GM12872 (cell line): ENCODE results near the gene UBE2H.

Experiments
- CTCF ChIP-seq: IDR thresholded peaks from 3 replicates; pipeline ENCODE4 v1.5.1; 2011; ENCODE audit warnings: low read depth, mild to moderate bottlenecking, low read length, moderate library complexity; ENCODE audit not compliant: insufficient read depth

Gene UBE2H

DNA sequence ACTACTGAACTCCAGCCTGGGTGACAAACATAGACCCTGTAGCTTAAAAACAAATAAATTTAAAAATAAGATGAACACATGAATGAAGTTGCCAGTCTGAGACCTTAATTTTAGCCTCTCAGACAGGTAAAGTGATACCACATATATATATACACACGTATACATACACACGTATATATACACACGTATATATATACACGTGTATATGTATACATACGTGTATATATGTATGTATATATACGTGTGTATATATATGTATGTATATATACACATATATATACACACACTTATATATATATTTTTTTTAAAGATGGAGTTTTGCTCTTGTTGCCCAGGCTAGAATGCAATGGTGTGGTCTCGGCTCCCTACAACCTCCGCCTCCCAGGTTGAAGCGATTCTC, 62.7 kb downstream of the UBE2H start:
- no peak for TF ChIP-seq CTCF

DNA sequence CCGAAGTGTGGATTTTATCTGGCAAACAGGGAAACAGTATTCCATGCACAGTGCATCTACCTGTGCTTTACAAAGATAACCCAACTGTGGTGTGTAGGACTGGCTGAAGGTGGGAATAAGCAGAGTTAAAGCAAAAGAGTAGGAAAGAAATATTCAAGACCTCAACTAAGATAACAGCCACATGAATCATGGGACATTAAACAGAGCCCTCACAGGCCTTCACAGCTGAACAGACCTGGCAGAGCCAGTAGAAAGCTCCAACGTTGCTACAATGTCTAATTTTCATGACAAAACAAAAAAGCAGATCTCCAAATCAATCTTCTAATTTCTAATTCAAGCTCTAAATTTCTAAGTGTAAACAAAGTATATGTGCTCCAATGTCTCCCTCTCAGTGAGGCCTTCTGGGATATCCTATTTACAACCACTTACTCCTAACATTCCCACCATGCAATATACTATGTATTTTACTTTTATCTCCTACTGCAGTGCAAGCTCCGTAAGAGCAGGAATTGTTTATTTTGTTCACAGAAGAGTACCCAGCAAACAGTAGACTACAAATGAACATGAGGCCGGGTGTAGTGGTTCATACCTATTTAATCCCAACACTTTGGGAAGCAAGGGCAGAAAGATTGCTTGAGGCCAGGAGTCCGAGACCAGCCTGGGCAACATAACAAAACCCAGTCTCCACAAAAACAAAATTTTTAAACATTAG, 63.5 kb downstream of the UBE2H start:
- no peak for TF ChIP-seq CTCF

DNA sequence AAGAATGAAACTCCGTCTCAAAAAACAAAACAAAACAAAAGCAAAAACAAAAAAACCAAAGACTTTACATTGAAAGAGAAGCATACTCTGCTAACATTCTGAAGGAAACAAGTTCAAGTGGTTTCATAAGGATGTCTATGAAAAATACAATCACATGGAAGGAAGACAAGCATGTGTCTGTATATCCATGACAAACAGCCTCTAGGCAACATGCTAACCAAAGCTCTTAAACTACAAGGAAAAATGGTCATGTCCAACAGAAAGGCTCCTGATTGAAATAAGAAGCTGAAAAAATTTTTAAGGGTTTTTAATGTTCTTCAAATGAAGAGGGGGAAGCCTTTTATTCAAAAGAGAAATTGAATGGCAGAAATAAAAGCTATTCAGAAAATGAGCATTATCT, 64.9 kb downstream of the UBE2H start:
- no peak for TF ChIP-seq CTCF

- TF ChIP-seq CTCF, result no peak
These were observed 66.0 kb downstream of the UBE2H start for GRCh38 chr7:129886818-129887186.

DNA sequence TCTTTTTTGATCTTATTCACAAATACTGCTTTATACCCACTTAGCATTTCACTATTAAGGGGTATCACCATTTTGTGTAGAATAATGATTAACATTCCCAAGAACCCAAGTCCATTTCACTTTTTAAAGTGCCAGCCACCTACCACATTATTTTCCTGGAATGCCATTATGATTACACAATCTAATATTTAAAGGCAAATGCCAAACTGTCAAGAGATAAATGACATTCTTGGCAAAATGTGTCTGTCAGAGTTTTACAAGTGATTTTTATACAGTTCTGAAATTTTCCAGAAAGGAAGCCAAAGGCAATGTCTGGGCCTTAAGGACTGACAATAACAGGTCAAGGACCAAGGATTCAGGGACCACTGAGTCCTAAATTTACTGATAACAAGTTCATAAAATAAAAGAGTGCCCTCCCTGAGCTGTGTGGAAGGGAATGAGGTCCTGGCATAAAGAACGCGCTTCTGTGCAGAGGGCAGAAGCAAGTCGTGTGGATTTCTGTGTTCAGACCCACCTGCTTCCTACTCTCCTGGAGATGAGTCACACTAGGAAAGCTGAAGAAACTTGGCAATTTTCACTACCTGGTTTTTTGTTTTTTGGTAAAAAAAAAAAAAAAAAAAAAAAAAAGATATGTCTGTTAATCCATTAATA, 66.5 kb downstream of the UBE2H start:
- no peak for TF ChIP-seq CTCF

DNA sequence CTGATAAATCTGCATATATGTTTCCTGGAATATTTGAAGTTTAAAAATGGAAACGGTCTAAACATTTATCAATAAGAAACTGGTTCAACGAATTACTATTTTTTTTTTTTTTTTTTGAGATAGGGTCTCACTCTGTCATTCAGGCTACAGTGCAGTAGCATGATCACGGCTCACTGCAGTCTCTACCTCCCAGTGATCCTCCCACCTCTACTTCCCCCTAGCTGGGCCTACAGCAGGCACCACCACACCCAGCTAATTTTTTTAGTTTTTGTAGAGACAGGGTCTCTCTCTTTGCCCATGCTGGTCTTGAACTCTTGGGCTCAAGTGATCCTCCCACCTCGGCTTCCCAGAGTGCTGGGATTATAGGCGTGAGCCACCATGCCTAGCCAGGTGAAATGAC, 68.3 kb downstream of the UBE2H start:
- no peak for TF ChIP-seq CTCF

- TF ChIP-seq CTCF, result no peak
These were observed 69.6 kb downstream of the UBE2H start for GRCh38 chr7:129883151-129883550.
